ENCODE data around the gene PNPLA6. TPM values are rescaled to one million over a fixed set of nuclear protein-coding genes. Genes with fewer than 3 reads are reported as not detected.

Gene PNPLA6
- total RNA-seq, 1 experiment from 2014 or later = 217 TPM

- Histone ChIP-seq H3K4me1 (ENCODE audit: insufficient read depth, low read length) (peaks cover 5% of the 10 kb centered on the region), H3K27me3 (ENCODE audit: low read length) (no peaks in the 10 kb centered on the region), H3K9me3 (ENCODE audit: low read length) (no peaks in the 10 kb centered on the region), H3K36me3 (ENCODE audit: low read depth, low read length) (no peaks in the 10 kb centered on the region; the same call in 1 of the 2 replicates), H4K20me1 (ENCODE audit: low read length) (no peaks in the 10 kb centered on the region), H3F3A (ENCODE audit: low read length, unreplicated experiment) (no peaks in the 10 kb centered on the region), H3K79me2 (ENCODE audit: low read length) (no peaks in the 10 kb centered on the region), H3K9me2 (replicated peaks; ENCODE audit: low read length) (no peaks in the 10 kb centered on the region), H3K4me3 (ENCODE audit: low read length) (no peak overlapping the region), H2AFZ (ENCODE audit: low read length) (no peak overlapping the region), H3K9ac (ENCODE audit: low read length) (no peak overlapping the region), H3K4me2 (ENCODE audit: low read length) (no peak overlapping the region), H3K27ac (ENCODE audit: low read length) (no peak overlapping the region)
- TF ChIP-seq EZH2 (IDR thresholded peaks at IDR 0.05; ENCODE audit: low read length, unreplicated experiment) = no peak
- TF ChIP-seq EZH2phosphoT487 (IDR thresholded peaks at IDR 0.05; ENCODE audit: borderline replicate concordance, low read length) = no peak
- no peak for TF ChIP-seq CTCF (conservative IDR thresholded peaks at IDR 0.05; ENCODE audit: low read depth, low read length)
- CTCF ChIA-PET = no interaction called here
- POLR2A ChIA-PET (ENCODE audit: unreplicated experiment) = no interaction called here
- no peak for DNase-seq
- ATAC-seq = no peak
- intact Hi-C loops (cut with micrococcal nuclease) = loop anchor here (10.0 kb wide), 1 partner anchor 1845 kb away; the partner anchor contains the start of genes HSD11B1L and MICOS13
- no TSS peak for BruUV-seq (replicated peaks)
Measured at GRCh38 chr19:7529610-7530490, 5.7 kb upstream of the PNPLA6 start.

GRCh38 chr19:7533281-7533885, 2.1 kb upstream of the PNPLA6 start:
- Histone ChIP-seq H2AFZ (ENCODE audit: low read length) (peak overlapping the region; percentile 96), H3K36me3 (ENCODE audit: low read depth, low read length) (peaks cover 1% of the 10 kb centered on the region; the same call in 1 of the 2 replicates), H3F3A (ENCODE audit: low read length, unreplicated experiment) (no peaks in the 10 kb centered on the region), H3K9me3 (ENCODE audit: low read length) (no peaks in the 10 kb centered on the region), H3K4me2 (ENCODE audit: low read length) (peak overlapping the region; percentile 96), H3K27ac (ENCODE audit: low read length) (no peak overlapping the region), H3K9ac (ENCODE audit: low read length) (peak overlapping the region; percentile 78), H3K4me3 (ENCODE audit: low read length) (peak overlapping the region; percentile 98), H3K4me1 (ENCODE audit: insufficient read depth, low read length) (peaks cover 10% of the 10 kb centered on the region), H3K79me2 (ENCODE audit: low read length) (peaks cover 9% of the 10 kb centered on the region), H3K27me3 (ENCODE audit: low read length) (no peaks in the 10 kb centered on the region), H3K9me2 (replicated peaks; ENCODE audit: low read length) (no peaks in the 10 kb centered on the region), H4K20me1 (ENCODE audit: low read length) (no peaks in the 10 kb centered on the region)
- DNase-seq (no peak), ATAC-seq (no peak)
- intact Hi-C loops (cut with micrococcal nuclease) = loop anchor here (10.0 kb wide), 1 partner anchor 1849 kb away; the partner anchor contains the start of genes HSD11B1L and MICOS13
- ChIA-PET CTCF (no interaction called here), POLR2A (ENCODE audit: unreplicated experiment) (no interaction called here)
- TF ChIP-seq EZH2 (IDR thresholded peaks at IDR 0.05; ENCODE audit: low read length, unreplicated experiment) = no peak
- TF ChIP-seq EZH2phosphoT487 (IDR thresholded peaks at IDR 0.05; ENCODE audit: borderline replicate concordance, low read length) = no peak
- TF ChIP-seq CTCF (conservative IDR thresholded peaks at IDR 0.05; ENCODE audit: low read depth, low read length) = no peak
- no TSS peak for BruUV-seq (replicated peaks)
